H9 (cell line): ENCODE results near the gene OR2H1. TPM values are rescaled to one million over a fixed set of nuclear protein-coding genes. Genes with fewer than 3 reads are reported as not detected.

Source experiments
- DNase-seq: peaks from one replicate; pipeline ENCODE4 v3.0.0-alpha.2; 2017
- H2AFZ ChIP-seq: one replicate; pipeline ENCODE4 v1.6.1; 2013; ENCODE audit warnings: mild to moderate bottlenecking, low read length, control low read depth, moderate library complexity
- H2AK5ac ChIP-seq: 2 replicates; pipeline ENCODE4 v1.6.1; 2013; ENCODE audit warnings: low read length, control low read depth, mixed read lengths; ENCODE audit not compliant: insufficient read length
- H2BK120ac ChIP-seq: one replicate; pipeline ENCODE4 v1.6.1; 2013; ENCODE audit warnings: low read depth, mild to moderate bottlenecking, low read length, control low read depth, inconsistent platforms; ENCODE audit not compliant: poor library complexity, severe bottlenecking
- H2BK12ac ChIP-seq: 2 replicates; pipeline ENCODE4 v1.6.1; 2013; ENCODE audit warnings: low read length, control low read depth, mixed read lengths, low read depth; ENCODE audit not compliant: insufficient read length
- H2BK15ac ChIP-seq: 2 replicates; pipeline ENCODE4 v1.6.1; 2013; ENCODE audit warnings: low read depth, low read length, control low read depth
- H2BK20ac ChIP-seq: one replicate; pipeline ENCODE4 v1.6.1; 2013; ENCODE audit warnings: low read depth, mild to moderate bottlenecking, low read length, control low read depth, inconsistent platforms; ENCODE audit not compliant: poor library complexity, severe bottlenecking
- H2BK5ac ChIP-seq: 2 replicates; pipeline ENCODE4 v1.6.1; 2013; ENCODE audit warnings: low read length, control low read depth, mixed read lengths; ENCODE audit not compliant: insufficient read length
- H3K14ac ChIP-seq: 2 replicates; pipeline ENCODE4 v1.6.1; 2013; ENCODE audit warnings: low read length, control low read depth; ENCODE audit not compliant: insufficient read depth
- H3K18ac ChIP-seq: 2 replicates; pipeline ENCODE4 v1.6.1; 2013; ENCODE audit warnings: low read depth, mild to moderate bottlenecking, mixed read lengths, low read length, control low read depth; ENCODE audit not compliant: insufficient read length
- H3K23ac ChIP-seq: 2 replicates; pipeline ENCODE4 v1.6.1; 2013; ENCODE audit warnings: low read length, control low read depth, mixed read lengths, low read depth; ENCODE audit not compliant: insufficient read length
- H3K23me2 ChIP-seq: 2 replicates; pipeline ENCODE4 v1.6.1; 2013; ENCODE audit warnings: low read depth, mild to moderate bottlenecking, mixed read lengths, low read length, control low read depth; ENCODE audit not compliant: insufficient read length, poor library complexity, severe bottlenecking
- H3K27ac ChIP-seq: 2 replicates; pipeline ENCODE4 v1.5.1; 2013; ENCODE audit warnings: low read length, control low read depth, mixed read lengths, low read depth; ENCODE audit not compliant: insufficient read length
- H3K27me3 ChIP-seq: 2 replicates; pipeline ENCODE4 v1.6.1; 2013; ENCODE audit warnings: low read length, control low read depth, inconsistent platforms; ENCODE audit not compliant: insufficient read depth
- H3K4ac ChIP-seq: 2 replicates; pipeline ENCODE4 v1.6.1; 2013; ENCODE audit warnings: low read depth, mild to moderate bottlenecking, control low read depth, inconsistent platforms, low read length, moderate library complexity
- H3K4me1 ChIP-seq: 2 replicates; pipeline ENCODE4 v1.6.1; 2013; ENCODE audit warnings: low read length, control low read depth, inconsistent platforms; ENCODE audit not compliant: insufficient read depth
- H3K4me2 ChIP-seq: 2 replicates; pipeline ENCODE4 v1.6.1; 2013; ENCODE audit warnings: low read length, control low read depth, mixed read lengths; ENCODE audit not compliant: insufficient read length, insufficient read depth
- H3K56ac ChIP-seq: 2 replicates; pipeline ENCODE4 v1.6.1; 2013; ENCODE audit warnings: low read depth, mild to moderate bottlenecking, mixed read lengths, low read length, control low read depth; ENCODE audit not compliant: insufficient read length
- H3K79me1 ChIP-seq: 2 replicates; pipeline ENCODE4 v1.6.1; 2013; ENCODE audit warnings: low read depth, mild to moderate bottlenecking, moderate library complexity, low read length, control low read depth, inconsistent platforms; ENCODE audit not compliant: insufficient read depth, poor library complexity, severe bottlenecking
- H3K79me2 ChIP-seq: 2 replicates; pipeline ENCODE4 v1.6.1; 2013; ENCODE audit warnings: low read length, control low read depth, inconsistent platforms; ENCODE audit not compliant: insufficient read depth
- H3K9ac ChIP-seq: 2 replicates; pipeline ENCODE4 v1.6.1; 2013; ENCODE audit warnings: low read length, control low read depth, mixed read lengths; ENCODE audit not compliant: insufficient read length; ENCODE audit errors: extremely low read depth
- H3K9me3 ChIP-seq: one replicate; pipeline ENCODE4 v1.6.1; 2013; ENCODE audit warnings: low read depth, low read length, inconsistent platforms; ENCODE audit not compliant: control insufficient read depth
- H3T11ph ChIP-seq: one replicate; pipeline ENCODE4 v1.6.1; 2013; ENCODE audit warnings: mild to moderate bottlenecking, low read length, control low read depth, inconsistent platforms
- H4K20me1 ChIP-seq: one replicate; pipeline ENCODE4 v1.6.1; 2013; ENCODE audit not compliant: control insufficient read depth, insufficient read length, insufficient read depth
- H4K5ac ChIP-seq: 2 replicates; pipeline ENCODE4 v1.6.1; 2013; ENCODE audit warnings: low read depth, mild to moderate bottlenecking, mixed read lengths, low read length, control low read depth; ENCODE audit not compliant: insufficient read length
- H4K8ac ChIP-seq: replicated peaks from 2 replicates; pipeline ENCODE4 v1.6.1; 2013; ENCODE audit warnings: low read length, control low read depth, mixed read lengths, low read depth; ENCODE audit not compliant: insufficient read length
- H4K91ac ChIP-seq: 2 replicates; pipeline ENCODE4 v1.6.1; 2013; ENCODE audit warnings: low read depth, mild to moderate bottlenecking, moderate library complexity, mixed read lengths, low read length, control low read depth; ENCODE audit not compliant: insufficient read length
- H3K27ac Mint-ChIP-seq, 3 experiments: 2 replicates in 2 of 3; 3 replicates in 1 of 3; pipeline ENCODE4 v1.8.0; 2020 to 2021; ENCODE audit warnings: mixed read lengths in 3 of 3, mild to moderate bottlenecking in 1 of 3, moderate library complexity in 1 of 3
- H3K27me3 Mint-ChIP-seq: 2 replicates; pipeline ENCODE4 v1.8.0; 2021; ENCODE audit warnings: low read depth, mild to moderate bottlenecking, moderate library complexity, mixed read lengths
- H3K36me3 Mint-ChIP-seq, 3 experiments: 2 replicates in 2 of 3; 3 replicates in 1 of 3; pipeline ENCODE4 v1.8.0; 2020 to 2021; ENCODE audit warnings: low read depth in 3 of 3, mixed read lengths in 3 of 3; ENCODE audit not compliant: insufficient read depth in 1 of 3
- H3K4me1 Mint-ChIP-seq, 2 experiments: 2 replicates each; pipeline ENCODE4 v1.8.0; 2020; ENCODE audit warnings: mixed read lengths in 2 of 2
- H3K4me3 Mint-ChIP-seq, 2 experiments: 2 replicates in 1 of 2; 3 replicates in 1 of 2; pipeline ENCODE4 v1.8.0; 2020 to 2021; ENCODE audit warnings: mild to moderate bottlenecking in 2 of 2, mixed read lengths in 2 of 2, moderate library complexity in 1 of 2
- H3K9me3 Mint-ChIP-seq, 2 experiments: 2 replicates in 1 of 2; 3 replicates in 1 of 2; pipeline ENCODE4 v1.8.0; 2020; ENCODE audit warnings: mild to moderate bottlenecking in 2 of 2, mixed read lengths in 2 of 2, moderate library complexity in 1 of 2
- WGBS: extraction: QIAGEN DNeasy Blood & Tissue Kit; methylation state at CpG from one replicate; pipeline ENCODE4 v1.1.7; 2013; ENCODE audit warnings: missing lambda C conversion rate, low lambda C conversion rate, mixed read lengths; ENCODE audit not compliant: insufficient read length; ENCODE audit errors: extremely low coverage; 5-methylcytosine and 5-hydroxymethylcytosine counted together
- total RNA-seq: library from RNA; stranded (reverse); gene quantifications from 2 replicates; pipeline ENCODE4 v1.2.1, GENCODE V29; 2021
- TF ChIP-seq, protein P1 (sequence below): fragments of 200-600 bp; sonication (generic); conservative IDR thresholded peaks from 3 replicates; pipeline ENCODE4 v1.8.0; 2021; ENCODE audit warnings: antibody characterized with exemption, mild to moderate bottlenecking

The OR2H1 gene
- total RNA-seq, 1 experiment from 2014 or later, result not detected

DNA sequence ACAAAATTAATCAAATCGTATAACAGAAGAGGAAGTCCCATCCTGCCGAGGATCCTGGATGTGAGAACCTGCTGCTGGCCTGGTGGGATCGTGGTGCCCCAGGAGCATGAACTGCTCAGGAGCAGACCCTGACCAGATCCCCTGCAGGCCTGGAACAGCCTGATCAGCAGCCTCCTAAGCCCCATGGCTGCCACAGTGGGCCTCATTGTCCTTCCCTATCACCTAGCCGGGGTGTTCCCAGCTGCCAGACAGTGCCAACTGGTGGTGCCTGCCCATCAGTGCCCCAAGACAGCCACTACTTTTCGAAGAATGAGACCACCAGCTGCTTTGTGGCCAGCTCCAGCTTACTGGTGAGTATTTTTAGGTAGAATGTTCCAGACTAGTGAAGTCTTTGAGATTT, 50.4 kb downstream of the OR2H1 start:
- Histone ChIP-seq H2BK15ac (no peak overlapping the region), H3K4ac (no peak overlapping the region), H3K23ac (no peak overlapping the region), H2BK12ac (no peak overlapping the region), H3K9ac (no peak overlapping the region), H2BK20ac (no peak overlapping the region), H3K79me1 (no peaks in the 10 kb centered on the region), H2BK120ac (no peak overlapping the region), H4K20me1 (no peaks in the 10 kb centered on the region), H3K9me3 (no peaks in the 10 kb centered on the region), H3K14ac (no peak overlapping the region), H2BK5ac (no peak overlapping the region), H4K91ac (no peak overlapping the region), H3T11ph (no peak overlapping the region), H3K56ac (no peak overlapping the region), H3K18ac (no peak overlapping the region), H3K79me2 (no peaks in the 10 kb centered on the region), H3K23me2 (no peaks in the 10 kb centered on the region), H4K5ac (no peak overlapping the region), H3K4me1 (no peaks in the 10 kb centered on the region), H2AFZ (no peak overlapping the region), H4K8ac (no peak overlapping the region), H3K4me2 (no peak overlapping the region), H3K27me3 (no peaks in the 10 kb centered on the region), H3K27ac (no peak overlapping the region), H2AK5ac (no peak overlapping the region)
- WGBS, result no CpG with 5 or more reads among the region's 5 CpGs
- TF ChIP-seq, protein P1, sequence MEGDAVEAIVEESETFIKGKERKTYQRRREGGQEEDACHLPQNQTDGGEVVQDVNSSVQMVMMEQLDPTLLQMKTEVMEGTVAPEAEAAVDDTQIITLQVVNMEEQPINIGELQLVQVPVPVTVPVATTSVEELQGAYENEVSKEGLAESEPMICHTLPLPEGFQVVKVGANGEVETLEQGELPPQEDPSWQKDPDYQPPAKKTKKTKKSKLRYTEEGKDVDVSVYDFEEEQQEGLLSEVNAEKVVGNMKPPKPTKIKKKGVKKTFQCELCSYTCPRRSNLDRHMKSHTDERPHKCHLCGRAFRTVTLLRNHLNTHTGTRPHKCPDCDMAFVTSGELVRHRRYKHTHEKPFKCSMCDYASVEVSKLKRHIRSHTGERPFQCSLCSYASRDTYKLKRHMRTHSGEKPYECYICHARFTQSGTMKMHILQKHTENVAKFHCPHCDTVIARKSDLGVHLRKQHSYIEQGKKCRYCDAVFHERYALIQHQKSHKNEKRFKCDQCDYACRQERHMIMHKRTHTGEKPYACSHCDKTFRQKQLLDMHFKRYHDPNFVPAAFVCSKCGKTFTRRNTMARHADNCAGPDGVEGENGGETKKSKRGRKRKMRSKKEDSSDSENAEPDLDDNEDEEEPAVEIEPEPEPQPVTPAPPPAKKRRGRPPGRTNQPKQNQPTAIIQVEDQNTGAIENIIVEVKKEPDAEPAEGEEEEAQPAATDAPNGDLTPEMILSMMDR, result no peak
- peaks cover 4 to 11% of the 10 kb centered on the region in 2 experiments for H3K4me1 Mint-ChIP-seq
- H3K9me3 Mint-ChIP-seq, result no peaks in the 10 kb centered on the region; a peak in 1 of 5 replicates
- DNase-seq, result peak; percentile 10
- no peak overlapping the region for H3K4me3 Mint-ChIP-seq
- peaks cover 7% of the 10 kb centered on the region for H3K27me3 Mint-ChIP-seq
- no peak overlapping the region for H3K27ac Mint-ChIP-seq
- H3K36me3 Mint-ChIP-seq, result no peaks in the 10 kb centered on the region
